Kidney (tissue), 14 donors: Measurements from ENCODE around the gene KIDINS220. TPM values are rescaled to one million over a fixed set of nuclear protein-coding genes. Genes with fewer than 3 reads are reported as not detected.

ENCODE experiments used
- DNase-seq, 5 donors: peaks; one replicate each; pipeline ENCODE4 v3.0.0-alpha.2; 2013 to 2020
- FAIRE-seq: peaks from 2 replicates; lab custom pipeline; 2012; peaks lifted over from hg19 to GRCh38; lab: Jason Lieb, UNC
- H3K27ac ChIP-seq, 2 donors: one replicate each; pipeline ENCODE4 v1.7.0; 2013; ENCODE audit warnings: low read depth in 2 of 2, low read length in 2 of 2, inconsistent platforms in 1 of 2
- H3K27me3 ChIP-seq: one replicate; pipeline ENCODE4 v1.7.1; 2013; ENCODE audit warnings: low read length, inconsistent platforms; ENCODE audit not compliant: control insufficient read depth, insufficient read depth
- H3K36me3 ChIP-seq, 3 donors: one replicate each; pipeline versions ENCODE4 v1.7.0 to v1.7.1; 2013; ENCODE audit warnings: low read length in 3 of 3, control low read depth in 1 of 3, inconsistent platforms in 1 of 3; ENCODE audit not compliant: insufficient read depth in 3 of 3, control insufficient read depth in 2 of 3
- H3K4me1 ChIP-seq, 3 donors: one replicate each; pipeline versions ENCODE4 v1.7.0 to v1.7.1; 2013; ENCODE audit warnings: low read length in 3 of 3, inconsistent platforms in 1 of 3, low read depth in 1 of 3; ENCODE audit not compliant: control insufficient read depth in 2 of 3, insufficient read depth in 2 of 3
- H3K4me3 ChIP-seq, 3 donors: one replicate each; pipeline versions ENCODE4 v1.7.0 to v1.8.1; 2013; ENCODE audit warnings: low read length in 3 of 3, control low read depth in 1 of 3, inconsistent platforms in 1 of 3
- H3K9ac ChIP-seq, 3 donors: one replicate each; pipeline versions ENCODE4 v1.7.0 to v1.7.1; 2013; ENCODE audit warnings: low read length in 3 of 3, control low read depth in 1 of 3, inconsistent platforms in 1 of 3
- H3K9me3 ChIP-seq, 3 donors: one replicate each; pipeline versions ENCODE4 v1.7.0 to v1.7.1; 2013; ENCODE audit warnings: low read length in 3 of 3, control low read depth in 1 of 3, inconsistent platforms in 1 of 3; ENCODE audit not compliant: control insufficient read depth in 2 of 3, insufficient read depth in 1 of 3
- CTCF ChIP-seq: IDR thresholded peaks from 3 replicates; pipeline ENCODE4 v1.5.1; 2012; ENCODE audit warnings: mild to moderate bottlenecking, moderate library complexity, borderline replicate concordance; ENCODE audit not compliant: insufficient read depth; ENCODE audit errors: extremely low read depth
- intact Hi-C: fragments of 100-400 bp; cut with DNase I; formaldehyde crosslinking; loops from one replicate; pipeline ENCODE4 v1.11.1; 2022
- polyA plus RNA-seq: library from polyadenylated mRNA; stranded (reverse); fragments of 350-450 nt; fragmentation: Illumina TruSeq; extraction: RNeasy Lipid Tissue Mini Kit (QIAGEN cat#74804); gene quantifications from one replicate; pipeline ENCODE4 v1.2.3, GENCODE V29; 2014; ENCODE audit warnings: low read depth, low replicate concordance; ENCODE audit not compliant: insufficient read depth
- total RNA-seq: library from RNA; stranded (reverse); fragmentation: NEBNext Ultra II Directional; extraction: Animal tissue kit (Norgen Biotek cat#: 25700); gene quantifications from one replicate; pipeline ENCODE4 v1.2.1, GENCODE V29; 2021
- donor health status: control.
- donor health status: control.
- donor health status: control.
- donor health status: control.
- donor health status: control.
- donor health status: DM: yes; HTN: yes; CAD: no.
- donor health status: Normal renal cell carcinoma (clear cell type).

Gene KIDINS220
- total and polyA plus RNA-seq, 2 donors from 2014 or later, result 12.3 to 56.6 TPM

GRCh38 chr2:8877332-8877731 is 39.9 kb upstream of the KIDINS220 start:
- DNase-seq (no peak), FAIRE-seq (no peak)
- Histone ChIP-seq H3K36me3 (peaks cover 0 to 4% (median 0%) of the 10 kb centered on the region in 3 donors), H3K4me3 (no peak overlapping the region), H3K27me3 (no peaks in the 10 kb centered on the region), H3K9me3 (no peaks in the 10 kb centered on the region), H3K9ac (no peak overlapping the region), H3K27ac (no peak overlapping the region), H3K4me1 (no peaks in the 10 kb centered on the region)
- TF ChIP-seq CTCF, result no peak
- intact Hi-C loops, result loop anchor here (10.0 kb wide), 1 partner anchor 257 kb away; no protein-coding TSS in a partner anchor

GRCh38 chr2:8876628-8877027 is 39.2 kb upstream of the KIDINS220 start:
- intact Hi-C loops, result loop anchor here (10.0 kb wide), 1 partner anchor 258 kb away; no protein-coding TSS in a partner anchor
- no peak overlapping the region for H3K4me3 ChIP-seq
- peaks cover 0 to 4% (median 0%) of the 10 kb centered on the region in 3 donors for H3K36me3 ChIP-seq
- DNase-seq, result no peak
- no peaks in the 10 kb centered on the region for H3K9me3 ChIP-seq
- H3K27ac ChIP-seq, result no peak overlapping the region
- no peak overlapping the region for H3K9ac ChIP-seq
- no peak for FAIRE-seq
- H3K27me3 ChIP-seq, result no peaks in the 10 kb centered on the region
- no peaks in the 10 kb centered on the region for H3K4me1 ChIP-seq
- TF ChIP-seq CTCF, result no peak

- FAIRE-seq, result peak; percentile 95
- Histone ChIP-seq H3K36me3 (no peaks in the 10 kb centered on the region), H3K4me1 (no peaks in the 10 kb centered on the region), H3K9ac (no peak overlapping the region), H3K4me3 (no peak overlapping the region), H3K9me3 (no peaks in the 10 kb centered on the region), H3K27ac (no peak overlapping the region), H3K27me3 (no peaks in the 10 kb centered on the region)
- DNase-seq, result peak in 1 of 5 donors; percentile 71
- peak; percentile 57 for TF ChIP-seq CTCF
- intact Hi-C loops, result loop anchor here (10.0 kb wide), 1 partner anchor 262 kb away; no protein-coding TSS in a partner anchor
Measured at GRCh38 chr2:8872821-8873432, 35.5 kb upstream of the KIDINS220 start.
